Neural cell (in vitro differentiated cells): Measurements from ENCODE around the gene TUBA4B. TPM values are rescaled to one million over a fixed set of nuclear protein-coding genes. Genes with fewer than 3 reads are reported as not detected.
A peak's percentile ranks its signal among the peaks of the same experiment; 100 is the strongest.

ENCODE experiments used
- H2AFZ ChIP-seq: fragments of 200-600, 300-800 bp; sonication (generic), shearing (Covaris generic); 2 replicates; pipeline ENCODE4 v1.6.0; 2014; ENCODE audit warnings: low read depth, mild to moderate bottlenecking, antibody characterized with exemption, low read length, moderate library complexity
- H3F3A ChIP-seq: fragments of 200-600 bp; shearing (Covaris generic); 2 replicates; pipeline ENCODE4 v1.6.1; 2016; ENCODE audit warnings: mild to moderate bottlenecking, moderate library complexity, mixed read lengths, antibody characterized with exemption, low read length; ENCODE audit not compliant: insufficient read depth, poor library complexity, severe bottlenecking
- H3K27ac ChIP-seq: fragments of 200-600, 300-800 bp; sonication (generic), shearing (Covaris generic); 2 replicates; pipeline ENCODE4 v1.5.1; 2014; ENCODE audit warnings: mild to moderate bottlenecking, low read length, moderate library complexity
- H3K27me3 ChIP-seq: fragments of 300-800, 200-600 bp; sonication (generic), shearing (Covaris generic); 2 replicates; pipeline ENCODE4 v1.6.0; 2014; ENCODE audit warnings: mild to moderate bottlenecking, low read depth, low read length, moderate library complexity; ENCODE audit not compliant: insufficient read depth
- H3K36me3 ChIP-seq: fragments of 300-800, 200-600 bp; sonication (generic), shearing (Covaris generic); 2 replicates; pipeline ENCODE4 v1.5.1; 2014; ENCODE audit warnings: mild to moderate bottlenecking, antibody characterized with exemption, low read length, moderate library complexity; ENCODE audit not compliant: insufficient read depth
- H3K4me2 ChIP-seq: fragments of 300-800, 200-600 bp; sonication (generic), shearing (Covaris generic); 2 replicates; pipeline ENCODE4 v1.6.0; 2014; ENCODE audit warnings: mild to moderate bottlenecking, low read length
- H3K4me3 ChIP-seq: fragments of 300-800, 200-600 bp; sonication (generic), shearing (Covaris generic); 2 replicates; pipeline ENCODE4 v1.5.1; 2014; ENCODE audit warnings: mild to moderate bottlenecking, low read length, moderate library complexity
- H3K79me2 ChIP-seq: fragments of 200-600 bp; shearing (Covaris generic); replicated peaks from 2 replicates; pipeline ENCODE4 v1.6.0; 2014; ENCODE audit warnings: mild to moderate bottlenecking, low read length, moderate library complexity; ENCODE audit not compliant: insufficient read depth
- H3K9ac ChIP-seq: fragments of 300-800, 200-600 bp; sonication (generic), shearing (Covaris generic); 2 replicates; pipeline ENCODE4 v1.6.1; 2016; ENCODE audit warnings: mild to moderate bottlenecking, low read length, mixed read lengths
- H3K9me2 ChIP-seq: fragments of 200-600 bp; shearing (Covaris generic); 2 replicates; pipeline ENCODE4 v1.6.1; 2016; ENCODE audit warnings: mild to moderate bottlenecking, low read length, mixed read lengths; ENCODE audit not compliant: insufficient read depth
- H3K9me3 ChIP-seq: fragments of 200-600, 300-800 bp; sonication (generic), shearing (Covaris generic); 2 replicates; pipeline ENCODE4 v1.6.1; 2016; ENCODE audit warnings: mild to moderate bottlenecking, mixed run types, low read length, moderate library complexity, mixed read lengths
- H4K20me1 ChIP-seq: fragments of 200-600 bp; shearing (Covaris generic); 2 replicates; pipeline ENCODE4 v1.6.1; 2016; ENCODE audit warnings: mild to moderate bottlenecking, mixed run types; ENCODE audit not compliant: insufficient read depth
- EP300 ChIP-seq: fragments of 450-650 bp; conservative IDR thresholded peaks from 2 replicates; pipeline ENCODE4 v1.6.1; 2014; ENCODE audit warnings: antibody characterized with exemption, mild to moderate bottlenecking, moderate library complexity; ENCODE audit not compliant: poor library complexity, severe bottlenecking
- EZH2 ChIP-seq: fragments of 200-600, 300-800 bp; shearing (Covaris generic), sonication (generic); IDR thresholded peaks from 2 replicates; pipeline ENCODE4 v1.6.1; 2014; ENCODE audit warnings: antibody characterized with exemption, low read length, borderline replicate concordance, mild to moderate bottlenecking; ENCODE audit not compliant: insufficient read depth, poor library complexity, severe bottlenecking
- MXI1 ChIP-seq: fragments of 450-650 bp; conservative IDR thresholded peaks from 2 replicates; pipeline ENCODE4 v1.6.1; 2014; ENCODE audit warnings: antibody characterized with exemption, mild to moderate bottlenecking; ENCODE audit not compliant: poor library complexity, severe bottlenecking
- POLR2AphosphoS5 ChIP-seq: IDR thresholded peaks from 2 replicates; pipeline ENCODE4 v1.6.1; 2012
- RAD21 ChIP-seq: fragments of 450-650 bp; conservative IDR thresholded peaks from 2 replicates; pipeline ENCODE4 v1.6.1; 2014; ENCODE audit warnings: antibody characterized with exemption, mild to moderate bottlenecking, moderate library complexity
- SMC3 ChIP-seq: fragments of 450-650 bp; conservative IDR thresholded peaks from 2 replicates; pipeline ENCODE4 v1.6.1; 2014; ENCODE audit warnings: antibody characterized with exemption, mild to moderate bottlenecking, moderate library complexity; ENCODE audit not compliant: poor library complexity
- TAF1 ChIP-seq: IDR thresholded peaks from 2 replicates; pipeline ENCODE4 v1.6.1; 2012; ENCODE audit warnings: low read depth
- polyA plus RNA-seq: library from polyadenylated mRNA; depleted of rRNA; stranded (reverse); fragments of >200 nt; gene quantifications from 2 replicates; pipeline ENCODE4 v1.2.3, GENCODE V29; 2014
- TF ChIP-seq, protein P1 (sequence below): IDR thresholded peaks from 2 replicates; pipeline ENCODE4 v1.6.1; 2012; ENCODE audit warnings: borderline replicate concordance
- TF ChIP-seq, protein P2 (sequence below): fragments of 450-650 bp; IDR thresholded peaks from 2 replicates; pipeline ENCODE4 v1.5.1; 2014; ENCODE audit warnings: antibody characterized with exemption, mild to moderate bottlenecking, moderate library complexity; ENCODE audit not compliant: poor library complexity, severe bottlenecking

Gene TUBA4B
- polyA plus RNA-seq, 1 donor from 2014 or later = not detected

DNA sequence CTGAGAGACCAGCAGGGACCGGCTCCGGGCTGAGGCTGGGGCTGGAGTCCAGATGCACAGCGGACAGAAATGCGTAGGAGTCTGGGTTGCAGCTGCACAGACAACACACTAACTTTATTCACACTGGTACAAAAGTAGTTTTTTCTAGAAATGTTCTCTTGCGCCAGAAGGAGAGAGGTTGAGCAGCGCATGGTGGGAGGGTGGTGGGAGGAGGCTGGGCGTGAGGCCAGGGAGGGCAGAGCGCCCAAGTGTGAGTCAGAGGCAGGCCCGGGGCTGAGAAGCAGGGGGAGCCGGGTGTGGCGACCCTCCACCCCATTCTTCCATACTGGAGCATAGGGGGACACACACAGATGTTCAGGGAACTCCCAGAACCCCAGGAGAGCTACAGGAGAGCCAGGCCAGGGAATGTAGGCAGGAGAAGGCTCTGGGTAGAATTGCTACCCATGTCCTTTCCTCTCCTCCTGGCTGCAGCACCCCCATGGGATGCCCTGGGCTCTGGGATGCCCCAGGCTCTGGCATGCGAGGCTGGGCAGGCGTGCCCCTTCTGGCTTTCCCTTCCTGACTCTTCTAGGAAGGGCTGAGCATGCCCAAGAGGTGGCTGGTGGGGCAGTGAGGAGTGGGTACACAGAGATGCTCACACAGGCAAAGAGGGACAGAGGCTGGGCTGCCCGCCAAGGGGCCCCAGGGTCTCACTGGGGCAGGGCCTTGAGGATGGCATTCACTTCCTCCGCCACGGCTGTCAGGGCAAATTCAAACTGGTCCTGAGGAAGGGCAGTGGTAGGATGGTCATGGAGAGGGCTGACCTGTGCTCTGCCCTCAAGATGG, 36.7 kb downstream of the TUBA4B start:
- H3K27me3 ChIP-seq = no peaks in the 10 kb centered on the region
- no peak overlapping the region for H2AFZ ChIP-seq
- H3K9me3 ChIP-seq = no peaks in the 10 kb centered on the region
- H4K20me1 ChIP-seq = no peaks in the 10 kb centered on the region
- H3K4me2 ChIP-seq = no peak overlapping the region
- H3K27ac ChIP-seq = no peak overlapping the region
- TF ChIP-seq EZH2 (no peak), POLR2AphosphoS5 (no peak), RAD21 (no peak), SMC3 (no peak), MXI1 (no peak), TAF1 (no peak), EP300 (no peak)
- TF ChIP-seq, protein P1, sequence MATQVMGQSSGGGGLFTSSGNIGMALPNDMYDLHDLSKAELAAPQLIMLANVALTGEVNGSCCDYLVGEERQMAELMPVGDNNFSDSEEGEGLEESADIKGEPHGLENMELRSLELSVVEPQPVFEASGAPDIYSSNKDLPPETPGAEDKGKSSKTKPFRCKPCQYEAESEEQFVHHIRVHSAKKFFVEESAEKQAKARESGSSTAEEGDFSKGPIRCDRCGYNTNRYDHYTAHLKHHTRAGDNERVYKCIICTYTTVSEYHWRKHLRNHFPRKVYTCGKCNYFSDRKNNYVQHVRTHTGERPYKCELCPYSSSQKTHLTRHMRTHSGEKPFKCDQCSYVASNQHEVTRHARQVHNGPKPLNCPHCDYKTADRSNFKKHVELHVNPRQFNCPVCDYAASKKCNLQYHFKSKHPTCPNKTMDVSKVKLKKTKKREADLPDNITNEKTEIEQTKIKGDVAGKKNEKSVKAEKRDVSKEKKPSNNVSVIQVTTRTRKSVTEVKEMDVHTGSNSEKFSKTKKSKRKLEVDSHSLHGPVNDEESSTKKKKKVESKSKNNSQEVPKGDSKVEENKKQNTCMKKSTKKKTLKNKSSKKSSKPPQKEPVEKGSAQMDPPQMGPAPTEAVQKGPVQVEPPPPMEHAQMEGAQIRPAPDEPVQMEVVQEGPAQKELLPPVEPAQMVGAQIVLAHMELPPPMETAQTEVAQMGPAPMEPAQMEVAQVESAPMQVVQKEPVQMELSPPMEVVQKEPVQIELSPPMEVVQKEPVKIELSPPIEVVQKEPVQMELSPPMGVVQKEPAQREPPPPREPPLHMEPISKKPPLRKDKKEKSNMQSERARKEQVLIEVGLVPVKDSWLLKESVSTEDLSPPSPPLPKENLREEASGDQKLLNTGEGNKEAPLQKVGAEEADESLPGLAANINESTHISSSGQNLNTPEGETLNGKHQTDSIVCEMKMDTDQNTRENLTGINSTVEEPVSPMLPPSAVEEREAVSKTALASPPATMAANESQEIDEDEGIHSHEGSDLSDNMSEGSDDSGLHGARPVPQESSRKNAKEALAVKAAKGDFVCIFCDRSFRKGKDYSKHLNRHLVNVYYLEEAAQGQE = no peak
- TF ChIP-seq, protein P2, sequence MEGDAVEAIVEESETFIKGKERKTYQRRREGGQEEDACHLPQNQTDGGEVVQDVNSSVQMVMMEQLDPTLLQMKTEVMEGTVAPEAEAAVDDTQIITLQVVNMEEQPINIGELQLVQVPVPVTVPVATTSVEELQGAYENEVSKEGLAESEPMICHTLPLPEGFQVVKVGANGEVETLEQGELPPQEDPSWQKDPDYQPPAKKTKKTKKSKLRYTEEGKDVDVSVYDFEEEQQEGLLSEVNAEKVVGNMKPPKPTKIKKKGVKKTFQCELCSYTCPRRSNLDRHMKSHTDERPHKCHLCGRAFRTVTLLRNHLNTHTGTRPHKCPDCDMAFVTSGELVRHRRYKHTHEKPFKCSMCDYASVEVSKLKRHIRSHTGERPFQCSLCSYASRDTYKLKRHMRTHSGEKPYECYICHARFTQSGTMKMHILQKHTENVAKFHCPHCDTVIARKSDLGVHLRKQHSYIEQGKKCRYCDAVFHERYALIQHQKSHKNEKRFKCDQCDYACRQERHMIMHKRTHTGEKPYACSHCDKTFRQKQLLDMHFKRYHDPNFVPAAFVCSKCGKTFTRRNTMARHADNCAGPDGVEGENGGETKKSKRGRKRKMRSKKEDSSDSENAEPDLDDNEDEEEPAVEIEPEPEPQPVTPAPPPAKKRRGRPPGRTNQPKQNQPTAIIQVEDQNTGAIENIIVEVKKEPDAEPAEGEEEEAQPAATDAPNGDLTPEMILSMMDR = no peak
- no peaks in the 10 kb centered on the region for H3K9me2 ChIP-seq
- no peaks in the 10 kb centered on the region for H3K36me3 ChIP-seq
- H3F3A ChIP-seq = no peaks in the 10 kb centered on the region
- no peaks in the 10 kb centered on the region for H3K79me2 ChIP-seq
- no peak overlapping the region for H3K4me3 ChIP-seq
- no peak overlapping the region for H3K9ac ChIP-seq

DNA sequence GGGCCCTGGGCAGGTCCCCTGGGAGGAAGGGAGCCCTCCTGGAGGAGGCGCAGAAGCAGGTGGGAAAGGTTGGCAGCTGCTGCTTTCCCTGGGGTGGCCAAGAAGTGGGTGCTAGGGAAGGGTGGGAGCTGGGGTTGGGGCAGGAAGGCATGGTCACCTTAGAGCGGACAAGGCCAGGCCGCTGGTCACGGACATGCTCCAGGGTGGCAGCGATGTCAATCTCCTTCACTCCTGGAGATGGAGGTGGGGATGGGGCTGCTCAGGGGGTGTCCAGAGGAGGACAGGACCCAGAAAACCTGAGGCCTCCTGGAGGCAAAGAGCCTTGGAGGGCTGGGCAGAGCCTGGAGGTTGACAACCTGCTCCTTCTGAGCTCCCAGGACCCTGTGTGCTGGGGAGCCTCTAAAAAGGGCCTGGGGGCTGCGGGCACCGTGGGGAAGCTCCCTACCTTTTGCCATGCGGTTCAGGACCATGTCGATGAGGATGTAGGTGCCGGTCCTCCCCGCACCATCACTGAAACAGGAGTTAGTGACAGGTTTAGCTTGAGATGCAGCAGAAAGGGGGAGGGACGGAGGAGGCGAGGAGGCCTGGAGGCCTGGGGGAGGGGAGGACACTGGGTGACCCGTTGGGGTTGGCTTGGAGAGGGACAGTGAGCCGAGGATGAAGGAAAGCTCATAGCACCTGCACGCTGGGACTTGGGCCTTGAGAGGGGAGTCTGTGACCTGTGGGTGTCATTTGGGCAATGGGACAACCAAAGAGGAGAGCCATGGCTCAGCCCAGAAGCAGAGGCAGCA, 37.5 kb downstream of the TUBA4B start:
- H3K36me3 ChIP-seq = no peaks in the 10 kb centered on the region
- H3K79me2 ChIP-seq = no peaks in the 10 kb centered on the region
- H4K20me1 ChIP-seq = no peaks in the 10 kb centered on the region
- H3K4me3 ChIP-seq = no peak overlapping the region
- no peak overlapping the region for H2AFZ ChIP-seq
- H3K9me3 ChIP-seq = no peaks in the 10 kb centered on the region
- no peaks in the 10 kb centered on the region for H3F3A ChIP-seq
- no peak overlapping the region for H3K27ac ChIP-seq
- no peaks in the 10 kb centered on the region for H3K9me2 ChIP-seq
- TF ChIP-seq POLR2AphosphoS5 = peak; percentile 6
- no peak for TF ChIP-seq EZH2
- no peaks in the 10 kb centered on the region for H3K27me3 ChIP-seq
- no peak overlapping the region for H3K9ac ChIP-seq
- no peak overlapping the region for H3K4me2 ChIP-seq
